Lower leg skin (tissue), 4 donors: Measurements from ENCODE around the gene TDRD1. TPM values are rescaled to one million over a fixed set of nuclear protein-coding genes. Genes with fewer than 3 reads are reported as not detected.

Experiments used
- DNase-seq, 2 donors: peaks; one replicate each; pipeline ENCODE4 v3.0.0-alpha.2; 2019; ENCODE audit warnings: low spot score in 2 of 2
- H3K4me3 ChIP-seq: fragments of 200-600 bp; sonication (generic); 2 replicates; pipeline ENCODE4 v1.5.1; 2017; ENCODE audit warnings: mild to moderate bottlenecking, low read depth; ENCODE audit not compliant: poor library complexity, severe bottlenecking
- POLR2A ChIP-seq, 2 donors: fragments of 450-650 bp; IDR thresholded peaks; one replicate each; pipeline ENCODE4 v1.6.1; 2016 to 2017; ENCODE audit warnings: antibody characterized with exemption in 2 of 2, mild to moderate bottlenecking in 1 of 2, moderate library complexity in 1 of 2
- WGBS, 2 donors: methylation state at CpG; one replicate each; pipeline ENCODE4 v1.1.5; 2018; 5-methylcytosine and 5-hydroxymethylcytosine counted together
- intact Hi-C: fragments of 100-400 bp; cut with DNase I; formaldehyde crosslinking; loops from one replicate; pipeline ENCODE4 v1.15.0; 2023; ENCODE audit warnings: low total_unique reads
- total RNA-seq, 4 donors: library from RNA; depleted of rRNA; stranded (reverse); fragments of >200 nt; gene quantifications; one replicate each; pipeline ENCODE4 v1.1.0, GENCODE V29; 2016
- TF ChIP-seq, protein P1 (sequence below), 3 donors: fragments of 450-650 bp; IDR thresholded peaks; one replicate each; pipeline ENCODE4 v1.5.1; 2016; ENCODE audit warnings: antibody characterized with exemption in 3 of 3, mild to moderate bottlenecking in 3 of 3, moderate library complexity in 2 of 3

Gene TDRD1
- total RNA-seq, 4 donors from 2014 or later: 0.10 to 0.34 (median 0.14) TPM

DNA sequence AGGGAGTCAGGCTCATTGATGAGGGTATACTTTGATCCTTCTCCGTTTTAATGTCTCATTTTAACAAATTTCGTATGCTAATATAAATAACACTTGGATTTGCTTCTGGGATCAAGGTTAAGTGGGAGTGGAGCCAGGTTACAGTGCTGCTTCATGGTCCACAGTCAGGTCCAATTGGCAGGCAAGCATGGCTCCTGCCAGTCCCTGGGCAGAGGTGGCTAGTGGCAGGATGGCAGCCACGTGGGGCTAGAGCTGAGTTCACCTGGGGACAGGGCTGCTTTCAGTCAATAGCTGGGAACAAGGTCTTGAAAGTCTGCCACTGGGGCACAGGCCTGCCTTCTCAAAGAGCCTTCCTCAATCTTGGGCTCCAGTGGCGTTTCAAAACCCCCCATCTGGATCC is 43.9 kb downstream of the TDRD1 start:
- intact Hi-C loops: no loop called here
- TF ChIP-seq POLR2A (IDR thresholded peaks at IDR 0.05): no peak
- TF ChIP-seq, protein P1, sequence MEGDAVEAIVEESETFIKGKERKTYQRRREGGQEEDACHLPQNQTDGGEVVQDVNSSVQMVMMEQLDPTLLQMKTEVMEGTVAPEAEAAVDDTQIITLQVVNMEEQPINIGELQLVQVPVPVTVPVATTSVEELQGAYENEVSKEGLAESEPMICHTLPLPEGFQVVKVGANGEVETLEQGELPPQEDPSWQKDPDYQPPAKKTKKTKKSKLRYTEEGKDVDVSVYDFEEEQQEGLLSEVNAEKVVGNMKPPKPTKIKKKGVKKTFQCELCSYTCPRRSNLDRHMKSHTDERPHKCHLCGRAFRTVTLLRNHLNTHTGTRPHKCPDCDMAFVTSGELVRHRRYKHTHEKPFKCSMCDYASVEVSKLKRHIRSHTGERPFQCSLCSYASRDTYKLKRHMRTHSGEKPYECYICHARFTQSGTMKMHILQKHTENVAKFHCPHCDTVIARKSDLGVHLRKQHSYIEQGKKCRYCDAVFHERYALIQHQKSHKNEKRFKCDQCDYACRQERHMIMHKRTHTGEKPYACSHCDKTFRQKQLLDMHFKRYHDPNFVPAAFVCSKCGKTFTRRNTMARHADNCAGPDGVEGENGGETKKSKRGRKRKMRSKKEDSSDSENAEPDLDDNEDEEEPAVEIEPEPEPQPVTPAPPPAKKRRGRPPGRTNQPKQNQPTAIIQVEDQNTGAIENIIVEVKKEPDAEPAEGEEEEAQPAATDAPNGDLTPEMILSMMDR (IDR thresholded peaks at IDR 0.05): no peak
- no peak for DNase-seq
- H3K4me3 ChIP-seq: no peak overlapping the region
- 84 to 91% methylated on average over 4 of the region's 4 CpGs for WGBS, 2 donors

DNA sequence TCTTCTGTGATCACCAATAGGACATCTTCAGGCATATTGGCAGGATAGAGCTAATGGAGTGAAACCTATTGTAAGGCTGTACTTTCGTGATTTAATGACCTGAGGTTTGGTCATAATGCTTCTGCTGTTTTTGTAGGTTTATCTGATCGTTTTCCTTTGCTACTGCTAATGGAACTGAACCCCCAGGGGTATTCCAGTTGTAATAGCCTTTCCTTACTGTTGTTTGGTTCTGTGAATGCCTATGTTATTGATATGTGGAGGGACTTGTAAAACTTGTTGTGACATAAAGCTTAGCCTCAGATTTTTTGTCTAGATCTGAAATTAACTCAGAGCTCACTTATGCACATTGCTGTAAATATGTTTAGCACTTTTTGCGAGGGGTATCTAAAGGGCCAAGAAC is 49.0 kb downstream of the TDRD1 start:
- intact Hi-C loops: no loop called here
- TF ChIP-seq, protein P1 (IDR thresholded peaks at IDR 0.05): no peak
- no peak for TF ChIP-seq POLR2A (IDR thresholded peaks at IDR 0.05)
- no peak for DNase-seq
- WGBS, 2 donors: 61 to 63% methylated on average over 3 of the region's 3 CpGs
- H3K4me3 ChIP-seq: no peak overlapping the region

DNA sequence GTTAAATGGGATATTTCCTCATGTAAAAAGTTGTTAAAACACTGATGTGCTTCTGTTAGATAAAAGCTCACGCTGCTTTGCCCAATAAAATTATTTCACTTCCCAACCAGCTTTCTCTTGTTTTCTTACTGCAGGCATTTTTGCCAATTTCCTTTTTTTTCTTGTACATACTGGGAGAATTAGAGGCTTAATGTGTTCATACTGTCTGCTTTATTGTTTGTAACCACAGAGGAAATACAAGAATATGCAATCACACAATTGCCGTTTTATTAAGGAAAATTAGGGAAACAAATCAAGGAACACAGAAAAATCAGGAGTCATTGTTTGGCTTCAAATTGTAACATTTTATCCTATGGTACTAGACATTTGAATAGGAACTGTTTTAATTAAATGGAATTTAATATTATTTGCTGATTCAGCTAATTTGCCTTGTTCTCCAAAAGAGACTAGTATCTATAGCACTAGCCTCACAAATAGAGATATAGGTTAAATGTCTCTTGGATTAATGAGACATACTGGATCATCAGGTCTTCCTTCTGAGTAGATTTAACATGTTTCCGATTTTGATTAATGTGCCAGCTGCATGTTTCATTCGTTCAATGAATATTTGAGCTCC is 53.5 kb downstream of the TDRD1 start:
- no peak overlapping the region for H3K4me3 ChIP-seq
- TF ChIP-seq POLR2A (IDR thresholded peaks at IDR 0.05): no peak
- TF ChIP-seq, protein P1 (IDR thresholded peaks at IDR 0.05): no peak
- no peak for DNase-seq
- intact Hi-C loops: no loop called here
- 56 to 60% methylated on average over 4 of the region's 4 CpGs for WGBS, 2 donors

DNA sequence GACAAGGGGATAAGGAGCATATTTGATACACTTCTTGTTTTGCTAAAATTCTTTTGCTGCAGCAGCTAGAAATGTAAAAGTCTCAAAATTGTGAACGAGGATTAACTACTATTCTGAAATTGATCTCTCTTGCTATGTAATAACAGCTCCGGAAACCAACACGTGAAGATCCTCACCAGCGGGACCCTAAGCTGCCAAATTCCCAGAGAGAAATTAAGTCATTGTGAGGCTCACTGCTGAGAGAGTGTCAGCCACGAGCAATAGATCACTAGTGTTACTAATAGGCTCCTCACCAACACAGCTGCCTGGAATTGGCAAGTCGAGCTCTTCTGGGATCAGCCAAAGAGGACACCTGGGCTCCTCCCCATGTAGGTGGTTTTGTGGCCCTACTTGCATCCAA is 54.3 kb downstream of the TDRD1 start:
- 28 to 35% methylated on average over 6 of the region's 6 CpGs for WGBS, 2 donors
- no peak overlapping the region for H3K4me3 ChIP-seq
- no peak for DNase-seq
- intact Hi-C loops: no loop called here
- TF ChIP-seq POLR2A (IDR thresholded peaks at IDR 0.05): no peak
- TF ChIP-seq, protein P1 (IDR thresholded peaks at IDR 0.05): no peak

DNA sequence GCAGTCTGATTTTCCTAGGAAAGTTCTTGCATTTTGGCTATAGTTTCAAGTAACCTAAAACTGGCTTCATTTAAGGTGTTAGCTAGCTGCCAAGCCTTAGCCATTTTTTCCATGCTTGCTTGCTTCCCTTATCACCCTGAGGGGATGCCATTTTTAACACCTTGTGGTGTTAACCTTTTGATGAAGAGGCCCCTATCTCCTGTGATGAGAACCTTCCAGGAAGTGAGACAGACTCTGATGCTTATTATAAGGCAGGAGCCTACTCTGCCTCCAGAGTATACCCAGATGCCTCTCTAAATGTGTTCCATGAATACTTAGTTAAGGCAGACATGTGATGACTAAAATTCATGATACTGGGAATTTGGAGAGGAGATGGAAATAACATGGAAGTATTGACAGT is 55.0 kb downstream of the TDRD1 start:
- no peak for DNase-seq
- intact Hi-C loops: no loop called here
- no peak overlapping the region for H3K4me3 ChIP-seq
- TF ChIP-seq, protein P1 (IDR thresholded peaks at IDR 0.05): no peak
- TF ChIP-seq POLR2A (IDR thresholded peaks at IDR 0.05): no peak
